Tibial nerve (tissue), 4 donors: ENCODE data around the gene PPM1H.

Experiments used
- CTCF ChIP-seq, 5 experiments: fragments of 200-600 bp in 3 of 5; fragments of 450-650 bp in 2 of 5; sonication (generic) in 3 of 5; IDR thresholded peaks; one replicate each; pipeline ENCODE4 v1.5.1; 2016 to 2019; ENCODE audit warnings: antibody characterized with exemption in 5 of 5, mild to moderate bottlenecking in 3 of 5, moderate library complexity in 2 of 5
- EP300 ChIP-seq, 2 donors: sonication (generic); formaldehyde crosslinking; IDR thresholded peaks; one replicate each; pipeline ENCODE4 v1.6.1; 2017; ENCODE audit warnings: antibody characterized with exemption in 2 of 2, mild to moderate bottlenecking in 1 of 2
- POLR2A ChIP-seq, 2 donors: fragments of 450-650 bp; IDR thresholded peaks; one replicate each; pipeline ENCODE4 v1.6.1; 2017; ENCODE audit warnings: antibody characterized with exemption in 2 of 2, mild to moderate bottlenecking in 2 of 2, moderate library complexity in 2 of 2

GRCh38 chr12:62618930-62619329 is 316.0 kb downstream of the PPM1H start:
- no peak for TF ChIP-seq CTCF (IDR thresholded peaks at IDR 0.05)
- no peak for TF ChIP-seq POLR2A (IDR thresholded peaks at IDR 0.05)
- no peak for TF ChIP-seq EP300 (IDR thresholded peaks at IDR 0.05)
